GM19193 (cell line): ENCODE data around the gene HPF1.

Experiments used
- POLR2A ChIP-seq: IDR thresholded peaks from 4 replicates; pipeline ENCODE4 v1.6.1; 2011; ENCODE audit not compliant: insufficient read depth, insufficient read length; ENCODE audit errors: extremely low read depth

Gene HPF1

GRCh38 chr4:169682372-169683047 is 75.2 kb downstream of the HPF1 start:
- no peak for TF ChIP-seq POLR2A
